A549 (cell line): Measurements from ENCODE around the gene WDR43. TPM values are rescaled to one million over a fixed set of nuclear protein-coding genes. Genes with fewer than 3 reads are reported as not detected.

Source experiments
- ATAC-seq, 2 experiments: fragments of 200-7000 bp in 1 of 2; fragments of >200 bp in 1 of 2; cut with Nextera tagmentation in 1 of 2; cut with Tn5 transposase in 1 of 2; 3 replicates each; pipeline versions ENCODE4 v1.8.0 to v1.9.1; 2018 to 2020; ENCODE audit warnings: mild to moderate bottlenecking in 1 of 2, moderate library complexity in 1 of 2
- CTCF ChIA-PET: fragments of 300-600 bp; sonication (Branson Sonifier 250); formaldehyde crosslinking; extraction: SDS; loops from one replicate; lab custom pipeline; 2021; ENCODE audit warnings: antibody characterized with exemption, inconsistent platforms; lab: Yijun Ruan, JAX
- POLR2A ChIA-PET: fragments of 350-600 bp; formaldehyde crosslinking; extraction: SDS; loops from one replicate; lab custom pipeline; 2021; ENCODE audit warnings: antibody characterized with exemption, inconsistent platforms; lab: Yijun Ruan, JAX
- DNase-seq, 2 experiments: peaks; one replicate each; pipeline versions ENCODE4 v3.0.0 to v3.0.0-alpha.2; 2011 to 2016; ENCODE audit warnings: low read depth in 1 of 2, low spot score in 1 of 2
- FAIRE-seq: peaks from 2 replicates; lab custom pipeline; 2011; peaks lifted over from hg19 to GRCh38; lab: Jason Lieb, UNC
- H3K27ac ChIP-seq, 2 experiments: fragments of >200 bp; sonication (Bioruptor Twin); formaldehyde crosslinking; 3 replicates each; pipeline ENCODE4 v1.5.1; 2016 to 2017
- H3K4me1 ChIP-seq: fragments of >200 bp; sonication (Bioruptor Twin); formaldehyde crosslinking; 3 replicates; pipeline ENCODE4 v1.6.1; 2016
- H3K4me2 ChIP-seq: fragments of >200 bp; sonication (Bioruptor Twin); formaldehyde crosslinking; 3 replicates; pipeline ENCODE4 v1.6.1; 2016
- H3K4me3 ChIP-seq: fragments of >200 bp; sonication (Bioruptor Twin); formaldehyde crosslinking; 3 replicates; pipeline ENCODE4 v1.5.1; 2016
- H3K9me3 ChIP-seq: fragments of >200 bp; sonication (Bioruptor Twin); formaldehyde crosslinking; 3 replicates; pipeline ENCODE4 v1.6.1; 2016
- BHLHE40 ChIP-seq: IDR thresholded peaks from 2 replicates; pipeline ENCODE4 v1.6.1; 2012; ENCODE audit warnings: low read depth, low read length, inconsistent platforms
- CEBPB ChIP-seq, 2 experiments: fragments of >200 bp in 1 of 2; sonication (Bioruptor Twin) in 1 of 2; formaldehyde crosslinking in 1 of 2; IDR thresholded peaks; 2 replicates each; pipeline ENCODE4 v1.6.1; 2012 to 2016
- E2F6 ChIP-seq: IDR thresholded peaks from 2 replicates; pipeline ENCODE4 v1.6.1; 2012; ENCODE audit warnings: low read depth, borderline replicate concordance
- FOSB ChIP-seq: fragments of 250-450 bp; sonication (Bioruptor Pico); IDR thresholded peaks from 2 replicates; pipeline ENCODE4 v1.5.0; 2020; ENCODE audit warnings: mild to moderate bottlenecking, moderate library complexity
- HMGXB4 ChIP-seq: fragments of 250-450 bp; sonication (Bioruptor Pico); IDR thresholded peaks from 2 replicates; pipeline ENCODE4 v1.5.0; 2021; ENCODE audit warnings: mild to moderate bottlenecking, moderate library complexity, borderline replicate concordance
- HOXA7 ChIP-seq: fragments of 250-450 bp; sonication (Bioruptor Pico); IDR thresholded peaks from 2 replicates; pipeline ENCODE4 v1.5.0; 2020; ENCODE audit warnings: mild to moderate bottlenecking, moderate library complexity
- HOXB13 ChIP-seq: fragments of 250-450 bp; sonication (Bioruptor Pico); IDR thresholded peaks from 2 replicates; pipeline ENCODE4 v1.5.0; 2020; ENCODE audit warnings: low read depth, mild to moderate bottlenecking, moderate library complexity
- JUN ChIP-seq, 2 experiments: fragments of >200 bp; sonication (Bioruptor Twin); formaldehyde crosslinking; IDR thresholded peaks; 2 replicates in 1 of 2; 3 replicates in 1 of 2; pipeline ENCODE4 v1.6.1; 2016 to 2017
- MAFK ChIP-seq: fragments of 450-650 bp; IDR thresholded peaks from 2 replicates; pipeline ENCODE4 v1.6.1; 2014; ENCODE audit not compliant: partially characterized antibody
- MAZ ChIP-seq: fragments of 150-350 bp; IDR thresholded peaks from 2 replicates; pipeline ENCODE4 v1.6.1; 2014; ENCODE audit warnings: antibody characterized with exemption, low read depth, low read length, borderline replicate concordance
- NR3C1 ChIP-seq: fragments of >200 bp; sonication (Bioruptor Twin); formaldehyde crosslinking; IDR thresholded peaks from 3 replicates; pipeline ENCODE4 v1.6.1; 2017
- POLR2A ChIP-seq: IDR thresholded peaks from 2 replicates; pipeline ENCODE4 v1.6.1; 2012; ENCODE audit warnings: mild to moderate bottlenecking, low read length
- POLR2AphosphoS2 ChIP-seq: conservative IDR thresholded peaks from 2 replicates; pipeline ENCODE4 v1.6.1; 2012; ENCODE audit warnings: low read length, improper control_type of control experiment, inconsistent platforms
- RAD21 ChIP-seq, 2 experiments: fragments of >200 bp in 1 of 2; sonication (Bioruptor Twin) in 1 of 2; formaldehyde crosslinking in 1 of 2; IDR thresholded peaks in 1 of 2; conservative IDR thresholded peaks in 1 of 2; 2 replicates in 1 of 2; 3 replicates in 1 of 2; pipeline ENCODE4 v1.6.1; 2012 to 2018; ENCODE audit warnings: inconsistent platforms in 1 of 2
- RARB ChIP-seq: fragments of 250-450 bp; sonication (Bioruptor Pico); IDR thresholded peaks from 2 replicates; pipeline ENCODE4 v1.8.0; 2021; ENCODE audit warnings: mild to moderate bottlenecking, moderate library complexity
- TFCP2L1 ChIP-seq: fragments of 250-450 bp; sonication (Bioruptor Pico); IDR thresholded peaks from 2 replicates; pipeline ENCODE4 v1.5.0; 2021; ENCODE audit warnings: mild to moderate bottlenecking
- ZC3H11A ChIP-seq: fragments of 450-650 bp; IDR thresholded peaks from 2 replicates; pipeline ENCODE4 v1.6.1; 2014; ENCODE audit warnings: antibody characterized with exemption, mild to moderate bottlenecking
- ZNF302 ChIP-seq: fragments of 250-450 bp; sonication (Bioruptor Pico); IDR thresholded peaks from 2 replicates; pipeline ENCODE4 v1.9.0; 2021; ENCODE audit warnings: inconsistent platforms, mild to moderate bottlenecking, moderate library complexity
- ZSCAN20 ChIP-seq: fragments of 250-450 bp; sonication (Bioruptor Pico); IDR thresholded peaks from 2 replicates; pipeline ENCODE4 v1.8.0; 2022; ENCODE audit warnings: mild to moderate bottlenecking, moderate library complexity
- WGBS: methylation state at CpG from one replicate; pipeline ENCODE4 v1.1.6; 2017; ENCODE audit errors: missing lambda C conversion rate; 5-methylcytosine and 5-hydroxymethylcytosine counted together
- polyA plus RNA-seq, 4 experiments: library from polyadenylated mRNA; depleted of rRNA in 3 of 4; stranded (reverse); fragments of >200 nt; fragmentation: RNase III in 1 of 4; extraction: RNeasy Plus Mini Kit Qiagen cat#74134 plus additional on column Dnase treatment in 1 of 4; gene quantifications; 2 replicates in 3 of 4; 3 replicates in 1 of 4; pipeline ENCODE4 v1.2.3, GENCODE V29; 2011 to 2017
- TF ChIP-seq, protein P1 (sequence below): IDR thresholded peaks from 2 replicates; pipeline ENCODE4 v1.6.1; 2012
- TF ChIP-seq, protein P2 (sequence below): fragments of 200-600 bp; sonication (generic); IDR thresholded peaks from 2 replicates; pipeline ENCODE4 v1.6.1; 2016; ENCODE audit warnings: antibody characterized with exemption, mild to moderate bottlenecking, moderate library complexity

Gene WDR43
- polyA plus RNA-seq, 2 of the 4 experiments (the other 2 are of a cell fraction): 71.8 to 256 TPM

GRCh38 chr2:28944535-28945248 is 50.2 kb downstream of the WDR43 start:
- CTCF ChIA-PET: interaction anchor here (0.6 to 2.5 kb wide), 5 partner anchors 14 to 1082 kb away, joined by 3 to 7 read pairs (median 3); no protein-coding TSS in a partner anchor
- H3K4me1 ChIP-seq: no peaks in the 10 kb centered on the region
- peak; percentile 87 for FAIRE-seq

GRCh38 chr2:28948160-28948559 is 53.7 kb downstream of the WDR43 start:
- POLR2A ChIA-PET: no interaction called here
- H3K4me2 ChIP-seq: no peak overlapping the region
- H3K4me3 ChIP-seq: no peak overlapping the region
- peaks cover 22% of the 10 kb centered on the region for H3K9me3 ChIP-seq
- H3K27ac ChIP-seq: no peak overlapping the region
- no peak for ATAC-seq
- CTCF ChIA-PET: interaction anchor here (0.6 to 1.5 kb wide), 5 partner anchors 10 to 218 kb away, joined by 3 to 4 read pairs (median 4); no protein-coding TSS in a partner anchor
- TF ChIP-seq ZNF302 (no peak), POLR2A (no peak), RAD21 (conservative IDR thresholded peaks at IDR 0.05 in 1 of 2, IDR thresholded peaks at IDR 0.05 in 1 of 2) (no peak), HOXB13 (CRISPR knock-in tag) (no peak)
- TF ChIP-seq, protein P1, sequence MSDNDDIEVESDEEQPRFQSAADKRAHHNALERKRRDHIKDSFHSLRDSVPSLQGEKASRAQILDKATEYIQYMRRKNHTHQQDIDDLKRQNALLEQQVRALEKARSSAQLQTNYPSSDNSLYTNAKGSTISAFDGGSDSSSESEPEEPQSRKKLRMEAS: no peak
- TF ChIP-seq, all 56 proteins: peak for 0
- 95% methylated on average over 2 of the region's 2 CpGs for WGBS
- DNase-seq: no peak
- peaks cover 32% of the 10 kb centered on the region for H3K4me1 ChIP-seq
- FAIRE-seq: no peak

More at GRCh38 chr2:28944535-28945248, 50.2 kb downstream of the WDR43 start:
- H3K27ac ChIP-seq: no peak overlapping the region
- H3K9me3 ChIP-seq: peaks cover 19% of the 10 kb centered on the region
- POLR2A ChIA-PET: no interaction called here
- no peak overlapping the region for H3K4me3 ChIP-seq
- no peak overlapping the region for H3K4me2 ChIP-seq
- TF ChIP-seq MAZ: no peak
- peak; percentile 47 for TF ChIP-seq MAFK
- TF ChIP-seq ZC3H11A: no peak
- DNase-seq (no peak), ATAC-seq (no peak)
- WGBS: 87% methylated on average over 14 of the region's 14 CpGs

GRCh38 chr2:28949190-28949589 is 54.7 kb downstream of the WDR43 start:
- Histone ChIP-seq H3K4me3 (no peak overlapping the region), H3K4me1 (peaks cover 35% of the 10 kb centered on the region), H3K9me3 (peaks cover 22% of the 10 kb centered on the region), H3K4me2 (no peak overlapping the region), H3K27ac (no peak overlapping the region)
- POLR2A ChIA-PET: no interaction called here
- WGBS: 96% methylated on average over 1 of the region's 1 CpG
- CTCF ChIA-PET: interaction anchor here (1.5 to 1.9 kb wide), 2 partner anchors 9 to 382 kb away, joined by 3 to 10 read pairs; no protein-coding TSS in a partner anchor
- TF ChIP-seq E2F6 (no peak), BHLHE40 (no peak), TFCP2L1 (0 out of 2 replicates have a peak, but pooled peaks have one; percentile 13), HOXA7 (CRISPR knock-in tag) (peak; percentile 49; the same call in 1 of the 2 replicates), POLR2AphosphoS2 (peak; percentile 71), NR3C1 (no peak)
- FAIRE-seq (no peak), ATAC-seq (no peak), DNase-seq (no peak)

DNA sequence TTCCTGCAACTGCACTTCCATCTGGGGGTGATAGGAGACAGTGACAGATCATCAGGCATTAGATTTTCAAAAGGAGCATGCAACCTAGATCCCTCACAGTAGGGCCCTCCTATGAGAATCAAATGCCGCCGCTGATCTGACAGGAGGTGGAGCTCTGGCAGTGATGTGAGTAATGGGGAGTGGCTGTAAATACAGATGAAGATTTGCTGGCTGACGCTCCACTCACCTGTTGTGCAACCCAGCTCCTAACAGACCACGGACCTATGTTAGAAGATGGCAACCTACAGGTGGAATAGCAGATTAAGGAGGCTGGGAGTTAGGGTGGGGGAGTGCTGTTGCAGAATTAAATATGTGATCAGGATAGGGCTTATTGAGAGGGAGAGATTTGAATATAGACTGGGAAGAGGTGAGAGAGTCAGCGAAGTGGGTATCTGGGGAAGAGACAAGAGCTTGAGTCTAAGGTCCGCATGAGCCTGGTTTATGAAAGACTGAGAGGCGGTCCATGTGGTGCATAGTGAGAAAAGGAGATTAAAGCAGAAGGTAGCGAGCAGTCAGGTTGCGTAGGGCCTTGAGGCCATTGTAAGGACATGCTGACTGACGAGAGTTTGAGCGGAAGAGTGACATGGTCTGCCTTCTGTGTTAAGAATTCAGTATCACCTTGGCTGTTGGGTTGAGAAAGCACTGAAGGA is 55.3 kb downstream of the WDR43 start:
- CTCF ChIA-PET: interaction anchor here (1.5 to 1.9 kb wide), 2 partner anchors 9 to 383 kb away, joined by 3 to 10 read pairs; no protein-coding TSS in a partner anchor
- no peak overlapping the region for H3K4me3 ChIP-seq
- WGBS: 89% methylated on average over 11 of the region's 11 CpGs
- peak overlapping the region in 1 of 2 experiments; percentile 79; a peak in 1 of 6 replicates for H3K27ac ChIP-seq
- H3K4me1 ChIP-seq: peaks cover 35% of the 10 kb centered on the region
- no peak overlapping the region; the same call in 1 of the 3 replicates for H3K4me2 ChIP-seq
- no peak for ATAC-seq
- peaks cover 22% of the 10 kb centered on the region for H3K9me3 ChIP-seq
- POLR2A ChIA-PET: no interaction called here
- no peak for FAIRE-seq
- peak in 1 of 2 experiments; percentile 51 for DNase-seq
- no peak for TF ChIP-seq MAZ
- TF ChIP-seq ZSCAN20 (CRISPR knock-in tag): no peak
- TF ChIP-seq E2F6: no peak
- TF ChIP-seq JUN (IDR thresholded peaks at IDR 0.05): peak in 1 of 2 experiments; percentile 23; a peak in 1 of 5 replicates
- 0 out of 2 replicates have a peak, but pooled peaks have one; percentile 29 for TF ChIP-seq FOSB
- TF ChIP-seq CEBPB (IDR thresholded peaks at IDR 0.05): 0 out of 4 replicates have a peak, but pooled peaks of 1 of the 2 experiments have one; percentile 30
- TF ChIP-seq, protein P2, sequence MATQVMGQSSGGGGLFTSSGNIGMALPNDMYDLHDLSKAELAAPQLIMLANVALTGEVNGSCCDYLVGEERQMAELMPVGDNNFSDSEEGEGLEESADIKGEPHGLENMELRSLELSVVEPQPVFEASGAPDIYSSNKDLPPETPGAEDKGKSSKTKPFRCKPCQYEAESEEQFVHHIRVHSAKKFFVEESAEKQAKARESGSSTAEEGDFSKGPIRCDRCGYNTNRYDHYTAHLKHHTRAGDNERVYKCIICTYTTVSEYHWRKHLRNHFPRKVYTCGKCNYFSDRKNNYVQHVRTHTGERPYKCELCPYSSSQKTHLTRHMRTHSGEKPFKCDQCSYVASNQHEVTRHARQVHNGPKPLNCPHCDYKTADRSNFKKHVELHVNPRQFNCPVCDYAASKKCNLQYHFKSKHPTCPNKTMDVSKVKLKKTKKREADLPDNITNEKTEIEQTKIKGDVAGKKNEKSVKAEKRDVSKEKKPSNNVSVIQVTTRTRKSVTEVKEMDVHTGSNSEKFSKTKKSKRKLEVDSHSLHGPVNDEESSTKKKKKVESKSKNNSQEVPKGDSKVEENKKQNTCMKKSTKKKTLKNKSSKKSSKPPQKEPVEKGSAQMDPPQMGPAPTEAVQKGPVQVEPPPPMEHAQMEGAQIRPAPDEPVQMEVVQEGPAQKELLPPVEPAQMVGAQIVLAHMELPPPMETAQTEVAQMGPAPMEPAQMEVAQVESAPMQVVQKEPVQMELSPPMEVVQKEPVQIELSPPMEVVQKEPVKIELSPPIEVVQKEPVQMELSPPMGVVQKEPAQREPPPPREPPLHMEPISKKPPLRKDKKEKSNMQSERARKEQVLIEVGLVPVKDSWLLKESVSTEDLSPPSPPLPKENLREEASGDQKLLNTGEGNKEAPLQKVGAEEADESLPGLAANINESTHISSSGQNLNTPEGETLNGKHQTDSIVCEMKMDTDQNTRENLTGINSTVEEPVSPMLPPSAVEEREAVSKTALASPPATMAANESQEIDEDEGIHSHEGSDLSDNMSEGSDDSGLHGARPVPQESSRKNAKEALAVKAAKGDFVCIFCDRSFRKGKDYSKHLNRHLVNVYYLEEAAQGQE: no peak
- TF ChIP-seq HMGXB4 (CRISPR knock-in tag): no peak
- TF ChIP-seq RARB (CRISPR knock-in tag): peak; percentile 75; the same call in 1 of the 2 replicates
